PC-3 (cell line): ENCODE measurements around the gene CFAP45. TPM values are rescaled to one million over a fixed set of nuclear protein-coding genes. Genes with fewer than 3 reads are reported as not detected.
A peak's percentile ranks its signal among the peaks of the same experiment; 100 is the strongest.

ENCODE experiments used
- ATAC-seq: fragments of 200-7000 bp; cut with Tn5 transposase; 2 replicates; pipeline ENCODE4 v1.9.1; 2020; ENCODE audit warnings: mild to moderate bottlenecking, moderate library complexity
- BruUV-seq: library from RNA; stranded (reverse); fragments of 400-500 nt; replicated peaks from 2 replicates; lab custom pipeline; 2021; lab: Mats Ljungman, UMichigan
- CTCF ChIA-PET: fragments of 300-600 bp; sonication (Branson Sonifier 250); formaldehyde crosslinking; loops from one replicate; lab custom pipeline; 2022; ENCODE audit warnings: antibody characterized with exemption; lab: Charles Lee
- POLR2A ChIA-PET: fragments of 300-600 bp; sonication (Branson Sonifier 250); formaldehyde crosslinking; loops from one replicate; lab custom pipeline; 2022; ENCODE audit warnings: antibody characterized with exemption; ENCODE audit not compliant: unreplicated experiment; lab: Charles Lee
- DNase-seq: peaks from one replicate; pipeline ENCODE4 v3.0.0-alpha.2; 2015
- H2AFZ ChIP-seq: fragments of 300-600 bp; sonication (generic); 2 replicates; pipeline ENCODE4 v1.6.0; 2016; ENCODE audit warnings: antibody characterized with exemption, low read length
- H3F3A ChIP-seq: fragments of 300-600 bp; sonication (generic); one replicate; pipeline ENCODE4 v1.6.0; 2017; ENCODE audit warnings: antibody characterized with exemption, low read length, control low read depth, mild to moderate bottlenecking; ENCODE audit not compliant: unreplicated experiment
- H3K27ac ChIP-seq: fragments of 300-600 bp; sonication (generic); 2 replicates; pipeline ENCODE4 v1.5.1; 2016; ENCODE audit warnings: mild to moderate bottlenecking, low read length
- H3K27me3 ChIP-seq: fragments of 300-600 bp; sonication (generic); 2 replicates; pipeline ENCODE4 v1.6.1; 2016; ENCODE audit warnings: low read length, mixed read lengths
- H3K36me3 ChIP-seq: fragments of 300-600 bp; sonication (generic); 2 replicates; pipeline ENCODE4 v1.6.1; 2016; ENCODE audit warnings: low read depth, mixed run types, low read length, mixed read lengths
- H3K4me1 ChIP-seq: fragments of 300-600 bp; sonication (generic); 2 replicates; pipeline ENCODE4 v1.5.1; 2016; ENCODE audit warnings: low read length; ENCODE audit not compliant: insufficient read depth
- H3K4me2 ChIP-seq: fragments of 300-600 bp; sonication (generic); 2 replicates; pipeline ENCODE4 v1.6.0; 2016; ENCODE audit warnings: low read length
- H3K4me3 ChIP-seq: fragments of 300-600 bp; sonication (generic); 2 replicates; pipeline ENCODE4 v1.5.1; 2016; ENCODE audit warnings: mild to moderate bottlenecking, low read length, mixed read lengths
- H3K79me2 ChIP-seq: fragments of 300-600 bp; sonication (generic); 2 replicates; pipeline ENCODE4 v1.6.1; 2017; ENCODE audit warnings: low read length, mixed read lengths
- H3K9ac ChIP-seq: fragments of 300-600 bp; sonication (generic); 2 replicates; pipeline ENCODE4 v1.6.0; 2016; ENCODE audit warnings: mild to moderate bottlenecking, low read length
- H3K9me2 ChIP-seq: fragments of 300-600 bp; sonication (generic); replicated peaks from 2 replicates; pipeline ENCODE4 v1.6.1; 2016; ENCODE audit warnings: mixed run types, low read length, mixed read lengths
- H3K9me3 ChIP-seq: fragments of 300-600 bp; sonication (generic); 2 replicates; pipeline ENCODE4 v1.6.1; 2016; ENCODE audit warnings: low read length, mixed read lengths
- H4K20me1 ChIP-seq: fragments of 300-600 bp; sonication (generic); 2 replicates; pipeline ENCODE4 v1.6.1; 2016; ENCODE audit warnings: low read length, mixed read lengths
- CTCF ChIP-seq: fragments of 300-600 bp; sonication (generic); conservative IDR thresholded peaks from 2 replicates; pipeline ENCODE4 v1.5.1; 2017; ENCODE audit warnings: antibody characterized with exemption, low read depth, mild to moderate bottlenecking, low read length
- EZH2 ChIP-seq: fragments of 300-600 bp; sonication (generic); IDR thresholded peaks from one replicate; pipeline ENCODE4 v1.6.1; 2017; ENCODE audit warnings: antibody characterized with exemption, mild to moderate bottlenecking, low read length; ENCODE audit not compliant: unreplicated experiment
- EZH2phosphoT487 ChIP-seq: fragments of 300-600 bp; sonication (generic); IDR thresholded peaks from 2 replicates; pipeline ENCODE4 v1.6.1; 2018; ENCODE audit warnings: mild to moderate bottlenecking, antibody characterized with exemption, low read length, borderline replicate concordance
- intact Hi-C: fragments of 100-400 bp; cut with micrococcal nuclease; formaldehyde crosslinking; loops from 2 replicates; pipeline ENCODE4 v1.9.0; 2023
- total RNA-seq: library from RNA; depleted of rRNA; stranded (reverse); fragments of >200 nt; gene quantifications from 2 replicates; pipeline ENCODE4 v1.2.3, GENCODE V29; 2014

CFAP45 gene
- total RNA-seq, 1 experiment from 2014 or later: 1.6 TPM

GRCh38 chr1:159835862-159836525 is 64.0 kb downstream of the CFAP45 start:
- intact Hi-C loops: loop anchor here (1.0 kb wide), 1 partner anchor 55 kb away; no protein-coding TSS in a partner anchor
- CTCF ChIA-PET: interaction anchor here (0.9 to 1.0 kb wide), 2 partner anchors 54 to 55 kb away, joined by 3 to 6 read pairs; no protein-coding TSS in a partner anchor
- Histone ChIP-seq H3K27ac (no peak overlapping the region), H3K36me3 (no peaks in the 10 kb centered on the region), H3K9ac (no peak overlapping the region), H3F3A (no peaks in the 10 kb centered on the region), H3K79me2 (no peaks in the 10 kb centered on the region), H3K9me2 (no peaks in the 10 kb centered on the region), H4K20me1 (no peaks in the 10 kb centered on the region), H3K9me3 (no peaks in the 10 kb centered on the region), H3K4me3 (no peak overlapping the region), H3K4me2 (no peak overlapping the region), H2AFZ (no peak overlapping the region), H3K4me1 (peaks cover 23% of the 10 kb centered on the region), H3K27me3 (no peaks in the 10 kb centered on the region)
- DNase-seq (no peak), ATAC-seq (no peak)
- POLR2A ChIA-PET: no interaction called here
- TF ChIP-seq EZH2phosphoT487: no peak
- peak; percentile 47 for TF ChIP-seq CTCF
- BruUV-seq: no TSS peak

- no peak overlapping the region for H3K4me2 ChIP-seq
- ChIA-PET POLR2A (no interaction called here), CTCF (no interaction called here)
- DNase-seq (no peak), ATAC-seq (no peak)
- H3K9me2 ChIP-seq: no peaks in the 10 kb centered on the region
- no peaks in the 10 kb centered on the region for H3K36me3 ChIP-seq
- BruUV-seq: no TSS peak
- H3K9ac ChIP-seq: no peak overlapping the region
- TF ChIP-seq EZH2phosphoT487 (no peak), CTCF (no peak), EZH2 (no peak)
- no peaks in the 10 kb centered on the region for H3K79me2 ChIP-seq
- peaks cover 23% of the 10 kb centered on the region for H3K4me1 ChIP-seq
- H2AFZ ChIP-seq: no peak overlapping the region
- H3F3A ChIP-seq: no peaks in the 10 kb centered on the region
- no peaks in the 10 kb centered on the region for H3K9me3 ChIP-seq
- no peaks in the 10 kb centered on the region for H4K20me1 ChIP-seq
- no peaks in the 10 kb centered on the region for H3K27me3 ChIP-seq
- no peak overlapping the region for H3K27ac ChIP-seq
- intact Hi-C loops: no loop called here
- H3K4me3 ChIP-seq: no peak overlapping the region
These were observed 64.6 kb downstream of the CFAP45 start for GRCh38 chr1:159835356-159835755.

GRCh38 chr1:159832309-159832708 is 67.7 kb downstream of the CFAP45 start:
- CTCF ChIA-PET: no interaction called here
- no peaks in the 10 kb centered on the region for H3K27me3 ChIP-seq
- no peak for ATAC-seq
- H3K27ac ChIP-seq: no peak overlapping the region
- no peak overlapping the region for H3K4me3 ChIP-seq
- no peaks in the 10 kb centered on the region for H3K36me3 ChIP-seq
- no peaks in the 10 kb centered on the region for H3K9me3 ChIP-seq
- POLR2A ChIA-PET: no interaction called here
- no peak overlapping the region for H2AFZ ChIP-seq
- H4K20me1 ChIP-seq: no peaks in the 10 kb centered on the region
- peaks cover 10% of the 10 kb centered on the region for H3K4me1 ChIP-seq
- BruUV-seq: no TSS peak
- H3K9me2 ChIP-seq: no peaks in the 10 kb centered on the region
- no peak overlapping the region for H3K4me2 ChIP-seq
- no peaks in the 10 kb centered on the region for H3K79me2 ChIP-seq
- no peak overlapping the region for H3K9ac ChIP-seq
- intact Hi-C loops: no loop called here
- DNase-seq: no peak
- TF ChIP-seq EZH2phosphoT487: no peak
- no peak for TF ChIP-seq EZH2
- H3F3A ChIP-seq: no peaks in the 10 kb centered on the region
